ENCODE results near the gene DEXI. TPM values are rescaled to one million over a fixed set of nuclear protein-coding genes. Genes with fewer than 3 reads are reported as not detected.
A peak's percentile ranks its signal among the peaks of the same experiment; 100 is the strongest.
"Not testable (repeated sequence)": the region's sequence is repeated elsewhere in the genome, so short reads cannot be mapped to it uniquely, and the experiment has no call there.

The DEXI gene
- total RNA-seq, 1 experiment from 2014 or later = 50.7 TPM

- DNase-seq (ENCODE audit: low read depth) = no peak
Observed at GRCh38 chr16:10969615-10970014, 27.3 kb upstream of the DEXI start.

GRCh38 chr16:10968498-10968897, 26.2 kb upstream of the DEXI start:
- DNase-seq (ENCODE audit: low read depth) = no peak

DNA sequence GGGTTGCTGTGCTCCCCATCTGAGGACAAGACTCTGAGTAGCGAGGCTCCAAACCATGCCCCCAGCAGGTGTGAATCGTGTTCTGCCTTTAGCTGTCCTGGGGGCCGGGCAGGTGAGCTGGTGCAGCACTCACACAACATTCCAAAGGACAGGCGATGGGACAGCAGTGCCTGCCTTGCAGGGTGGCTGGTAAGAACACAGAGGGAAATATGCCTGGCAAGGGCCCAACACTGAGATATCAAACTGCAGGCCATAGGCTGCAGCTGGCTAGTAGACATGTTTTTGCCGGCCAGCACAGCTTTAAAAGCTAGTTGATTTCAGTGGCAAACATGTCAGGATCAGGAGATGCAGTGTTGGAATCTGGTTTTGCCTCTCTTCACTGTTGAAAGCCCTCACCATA, 25.7 kb upstream of the DEXI start:
- DNase-seq (ENCODE audit: low read depth) = no peak

DNA sequence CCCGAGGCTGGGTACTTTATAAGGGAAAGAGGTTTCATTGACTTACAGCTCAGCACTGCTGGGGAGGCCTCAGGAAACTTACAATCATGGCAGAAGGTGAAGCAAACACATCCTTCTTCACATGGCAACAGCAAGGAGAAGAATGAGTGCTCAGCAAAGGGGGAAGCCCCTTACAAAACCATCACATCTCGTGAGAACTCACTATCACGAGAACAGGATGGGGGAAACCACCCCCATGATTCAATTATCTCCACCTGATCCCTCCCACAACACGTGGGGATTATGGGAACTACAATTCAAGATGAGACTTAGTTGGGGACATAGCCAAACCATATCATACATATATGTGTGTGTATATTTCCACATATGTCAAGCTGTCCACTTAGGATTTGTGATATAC, 24.3 kb upstream of the DEXI start:
- not testable (repeated sequence) for DNase-seq (ENCODE audit: low read depth)

- no peak for DNase-seq (ENCODE audit: low read depth)
Observed at GRCh38 chr16:10966129-10966528, 23.9 kb upstream of the DEXI start.

- DNase-seq (ENCODE audit: low read depth) = no peak
Observed at GRCh38 chr16:10965440-10966061, 23.3 kb upstream of the DEXI start.

GRCh38 chr16:10964891-10965326, 22.6 kb upstream of the DEXI start:
- DNase-seq (ENCODE audit: low read depth) = no peak

GRCh38 chr16:10964039-10964890, 22.0 kb upstream of the DEXI start:
- DNase-seq (ENCODE audit: low read depth) = peak; percentile 90

- peak; percentile 85 for DNase-seq (ENCODE audit: low read depth)
Observed at GRCh38 chr16:10961231-10961630, 19.0 kb upstream of the DEXI start.

DNA sequence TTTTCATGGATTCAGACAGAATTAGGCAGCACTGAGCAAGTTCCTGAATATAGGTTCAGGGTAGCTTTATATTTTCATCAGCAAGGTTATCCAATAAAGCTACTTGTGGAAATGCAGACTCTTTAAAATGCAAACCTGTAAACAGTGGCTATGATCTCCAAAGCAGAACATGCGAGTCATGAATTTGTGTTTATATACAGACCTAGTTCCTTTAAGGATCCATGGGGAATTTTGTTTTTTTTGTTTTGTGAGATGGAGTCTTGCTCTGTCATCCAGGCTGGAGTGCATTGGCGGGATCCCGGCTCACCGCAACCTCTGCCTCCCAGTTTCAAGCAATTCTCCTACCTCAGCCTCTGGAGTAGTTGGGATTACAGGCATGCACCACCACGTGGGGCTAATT, 16.9 kb upstream of the DEXI start:
- no peak for DNase-seq (ENCODE audit: low read depth)

GRCh38 chr16:10957771-10958482, 15.7 kb upstream of the DEXI start:
- no peak for DNase-seq (ENCODE audit: low read depth)

DNA sequence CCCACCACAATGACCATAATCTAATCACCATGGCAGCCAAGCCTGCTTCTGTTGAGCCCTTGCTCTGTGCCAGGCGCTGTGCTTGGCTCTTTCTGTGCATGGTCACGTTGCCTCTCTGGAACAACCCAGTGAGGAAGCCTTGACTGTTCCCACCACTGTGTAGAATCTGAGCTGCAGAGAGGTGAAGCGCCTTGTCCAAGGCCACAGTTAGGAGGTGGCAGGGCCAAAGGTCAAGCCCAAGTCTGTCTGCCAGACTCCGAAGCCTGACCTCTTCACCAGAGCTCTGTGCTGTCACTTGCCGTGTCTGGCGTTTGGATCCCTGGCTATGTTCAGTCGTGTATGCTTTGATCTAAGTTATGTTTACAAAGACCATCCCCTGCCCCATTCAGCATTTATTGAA, 12.6 kb upstream of the DEXI start:
- no peak for DNase-seq (ENCODE audit: low read depth)

- DNase-seq (ENCODE audit: low read depth) = no peak
Observed at GRCh38 chr16:10951026-10951425, 8.8 kb upstream of the DEXI start.

DNA sequence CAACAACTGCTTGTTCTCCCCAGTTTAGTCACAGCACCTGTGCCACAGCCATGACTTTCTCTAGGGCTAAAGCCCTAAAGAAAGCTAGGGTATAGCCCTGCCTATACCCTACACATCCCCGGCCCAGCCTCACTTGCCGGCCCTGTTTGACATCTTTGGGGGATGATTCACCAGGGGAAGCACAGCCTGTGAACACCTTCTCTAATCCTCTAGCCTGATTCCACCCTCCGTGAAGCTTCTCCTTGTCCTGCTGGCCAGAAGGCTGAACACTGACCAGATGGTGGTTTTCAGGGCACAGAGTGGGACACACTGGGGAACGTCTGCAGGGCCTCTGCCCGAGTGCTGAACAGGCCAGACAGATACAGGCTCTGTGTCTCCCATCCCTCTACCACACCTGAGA, 8.1 kb upstream of the DEXI start:
- no peak for DNase-seq (ENCODE audit: low read depth)

DNA sequence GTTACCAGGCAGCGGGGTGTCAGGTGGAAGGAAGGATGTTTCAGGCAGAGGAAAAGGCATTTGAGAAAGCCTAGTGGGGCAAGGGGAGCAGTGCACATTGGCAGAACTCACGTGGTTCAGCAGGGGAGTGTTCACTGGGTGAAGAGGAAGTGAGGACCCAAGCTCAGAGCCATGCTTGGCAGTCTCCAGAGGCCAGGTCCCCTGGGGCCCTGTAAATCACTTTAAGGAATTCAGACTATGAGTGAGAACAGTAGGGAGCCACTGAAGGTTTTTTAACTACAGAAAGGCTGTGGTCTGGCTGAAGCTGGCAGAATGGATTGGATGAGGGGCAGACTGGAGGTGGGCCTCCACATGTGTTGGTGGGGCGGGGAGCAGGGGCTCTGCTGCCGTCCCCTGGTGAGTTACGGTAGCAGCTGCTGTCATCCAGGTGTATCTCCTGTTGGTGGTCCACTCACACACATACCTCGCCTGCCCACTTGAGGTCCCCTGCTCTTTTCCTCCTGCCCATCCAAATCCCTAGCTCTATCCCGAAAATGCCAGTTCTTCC, 7.2 kb upstream of the DEXI start:
- peak; percentile 39 for DNase-seq (ENCODE audit: low read depth)

DNA sequence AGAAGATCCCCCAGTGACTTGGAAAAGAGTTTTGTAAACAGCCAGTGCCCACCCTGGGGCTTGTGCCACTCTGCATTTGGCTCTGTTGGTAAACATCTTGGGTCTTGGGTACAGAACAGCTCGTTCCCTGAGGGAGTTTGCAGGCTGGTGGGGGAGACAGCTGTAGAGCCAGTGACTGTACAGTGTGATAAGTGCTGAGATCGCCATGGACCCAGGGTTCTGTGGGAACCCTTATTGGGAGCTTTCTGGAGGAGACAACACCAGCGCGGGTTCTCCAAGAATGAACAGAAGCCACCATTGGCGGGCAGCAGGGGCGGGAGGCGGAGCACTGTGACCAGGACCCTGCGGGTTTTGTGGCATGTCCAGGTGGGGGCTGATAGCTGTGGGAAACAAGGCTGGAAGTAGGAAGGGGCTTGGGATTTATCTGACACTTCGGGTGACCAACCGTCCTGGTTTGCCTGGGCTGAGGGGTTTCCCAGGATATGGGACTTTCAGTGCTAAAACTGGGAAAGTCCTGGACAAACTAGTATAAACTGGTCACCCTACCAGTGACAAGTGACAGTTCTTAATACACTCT, 5.0 kb upstream of the DEXI start:
- peak; percentile 52 for DNase-seq (ENCODE audit: low read depth)

DNA sequence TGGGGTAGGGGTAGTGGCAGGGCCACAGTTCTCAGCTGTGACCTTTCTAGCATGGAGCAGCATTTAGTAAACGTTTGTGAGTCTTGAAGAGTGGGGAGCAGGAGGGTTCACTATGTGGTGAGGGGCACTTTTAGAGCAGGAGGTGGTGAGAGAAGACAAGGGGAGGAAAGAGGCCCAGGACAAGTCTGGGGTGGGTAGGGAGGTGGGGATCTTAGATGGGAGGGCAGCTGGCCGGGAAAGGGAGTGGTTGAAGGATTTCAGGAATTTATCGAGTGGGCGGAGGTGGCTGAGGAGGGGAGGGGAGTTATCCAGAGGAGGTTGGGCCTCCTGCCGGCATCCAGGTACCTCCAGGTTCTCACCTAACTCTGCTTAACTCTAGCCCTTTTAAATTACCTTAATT, 4.0 kb upstream of the DEXI start:
- DNase-seq (ENCODE audit: low read depth) = no peak

- DNase-seq (ENCODE audit: low read depth) = no peak
Observed at GRCh38 chr16:10945065-10945787, 3.0 kb upstream of the DEXI start.

DNA sequence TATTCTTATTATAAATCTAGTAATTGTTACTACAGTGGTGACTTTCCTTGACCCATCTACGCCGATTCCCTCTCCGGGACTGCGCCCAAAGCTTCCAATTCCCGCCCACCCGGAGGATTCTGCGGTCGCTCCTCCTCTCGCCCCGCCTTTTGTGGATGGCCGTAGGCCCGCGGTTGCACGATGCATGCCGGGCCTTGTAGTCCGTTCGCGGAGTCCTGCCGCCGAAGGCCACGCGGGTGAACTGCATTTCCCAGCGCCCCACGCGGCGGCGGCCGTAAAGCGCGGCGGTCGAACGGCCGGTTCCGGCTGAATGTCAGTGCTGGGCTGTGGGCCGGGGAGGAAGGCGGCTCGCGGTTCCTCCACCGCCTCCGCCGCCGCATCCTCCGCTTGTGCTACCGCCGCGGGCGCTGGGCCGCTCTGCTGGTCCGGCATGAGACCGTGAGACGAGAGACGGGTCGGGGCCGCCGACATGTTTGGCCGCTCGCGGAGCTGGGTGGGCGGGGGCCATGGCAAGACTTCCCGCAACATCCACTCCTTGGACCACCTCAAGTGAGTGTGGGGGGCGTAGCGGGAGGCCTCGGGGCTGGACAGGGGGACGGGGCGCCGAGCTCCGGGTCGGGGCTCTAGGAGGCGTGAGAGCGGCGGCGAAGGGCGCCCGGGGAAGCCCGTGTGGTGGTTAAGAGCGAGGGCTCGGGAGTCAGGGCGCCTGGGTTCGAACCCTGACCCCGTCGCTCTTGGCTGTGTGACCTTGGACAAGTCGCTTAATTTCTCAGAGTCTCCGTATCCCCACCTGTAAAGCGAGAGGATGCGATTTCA, 2.2 kb upstream of the DEXI start, which contains the start of gene CLEC16A:
Gene CLEC16A (plus strand): TSS at position 316 of the 816 bp plus-strand sequence. CDS start 154 bp downstream, at position 470.
- peak; percentile 94 for DNase-seq (ENCODE audit: low read depth)

DNA sequence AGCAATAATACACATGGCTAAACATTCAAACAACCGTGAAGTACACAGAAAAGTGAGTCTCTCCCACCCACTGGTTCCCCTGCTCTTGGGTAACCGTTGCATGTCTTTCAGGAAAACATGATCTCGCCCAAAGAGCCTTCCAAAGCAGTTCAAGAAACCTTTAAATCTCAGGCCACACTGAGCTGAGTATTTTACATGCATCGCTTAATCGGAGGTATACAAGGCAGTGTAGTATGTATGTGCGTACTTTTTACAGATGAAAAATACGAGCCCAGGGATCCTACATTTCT, 741 bp upstream of the DEXI start:
- DNase-seq (ENCODE audit: low read depth) = no peak

All from LHCN-M2 (cell line).